IMR-90 (cell line): ENCODE results near the gene PDXDC1. TPM values are rescaled to one million over a fixed set of nuclear protein-coding genes. Genes with fewer than 3 reads are reported as not detected.
"Not testable (repeated sequence)": the region's sequence is repeated elsewhere in the genome, so short reads cannot be mapped to it uniquely, and the experiment has no call there.

Source experiments
- ATAC-seq: fragments of 200-7000 bp; cut with Tn5 transposase; 2 replicates; pipeline ENCODE4 v1.9.1; 2020; ENCODE audit warnings: low read depth, mild to moderate bottlenecking, moderate library complexity
- BruUV-seq: library from RNA; stranded (reverse); fragments of 400-500 nt; replicated peaks from 2 replicates; lab custom pipeline; 2021; lab: Mats Ljungman, UMichigan
- CTCF ChIA-PET: fragments of 300-600 bp; formaldehyde crosslinking; extraction: SDS; loops from one replicate; lab custom pipeline; 2021; ENCODE audit warnings: antibody characterized with exemption; lab: Yijun Ruan, JAX
- POLR2A ChIA-PET: fragments of 300-600 bp; sonication (Branson Sonifier 250); formaldehyde crosslinking; loops from one replicate; lab custom pipeline; 2022; ENCODE audit warnings: antibody characterized with exemption; ENCODE audit not compliant: unreplicated experiment; lab: Charles Lee
- DNase-seq: peaks from one replicate; pipeline ENCODE4 v3.0.0; 2013
- H2AFZ ChIP-seq: replicated peaks from 2 replicates; pipeline ENCODE3; 2013; ENCODE audit warnings: low read length, mild to moderate bottlenecking; ENCODE audit not compliant: poor library complexity
- H2AK5ac ChIP-seq: 2 replicates; pipeline ENCODE4 v1.6.1; 2013; ENCODE audit warnings: low read depth, low read length, inconsistent platforms
- H2AK9ac ChIP-seq: replicated peaks from 2 replicates; pipeline ENCODE3; 2013; ENCODE audit warnings: mild to moderate bottlenecking, low read depth, low read length, moderate library complexity; ENCODE audit not compliant: poor library complexity
- H2BK120ac ChIP-seq: 2 replicates; pipeline ENCODE4 v1.6.1; 2013; ENCODE audit warnings: low read depth, low read length, inconsistent platforms
- H2BK15ac ChIP-seq: 3 replicates; pipeline ENCODE4 v1.6.1; 2013; ENCODE audit warnings: low read depth, low read length, inconsistent platforms
- H2BK20ac ChIP-seq: 2 replicates; pipeline ENCODE4 v1.6.1; 2013; ENCODE audit warnings: low read depth, mild to moderate bottlenecking, inconsistent platforms, low read length, moderate library complexity
- H2BK5ac ChIP-seq: 2 replicates; pipeline ENCODE4 v1.6.1; 2013; ENCODE audit warnings: mild to moderate bottlenecking, low read depth, low read length, inconsistent platforms; ENCODE audit not compliant: poor library complexity, severe bottlenecking
- H3K14ac ChIP-seq: replicated peaks from 2 replicates; pipeline ENCODE4 v1.6.1; 2013; ENCODE audit warnings: low read depth, low read length, inconsistent platforms
- H3K18ac ChIP-seq: 2 replicates; pipeline ENCODE4 v1.6.1; 2013; ENCODE audit warnings: low read depth, low read length, control low read depth
- H3K23ac ChIP-seq: 2 replicates; pipeline ENCODE4 v1.6.1; 2013; ENCODE audit warnings: low read depth, low read length, inconsistent platforms
- H3K27ac ChIP-seq: 2 replicates; pipeline ENCODE4 v1.5.1; 2013; ENCODE audit warnings: mild to moderate bottlenecking, control low read depth, low read length; ENCODE audit not compliant: insufficient read depth
- H3K27me3 ChIP-seq: 2 replicates; pipeline ENCODE4 v1.6.1; 2013; ENCODE audit warnings: low read length; ENCODE audit not compliant: control insufficient read depth, insufficient read depth
- H3K36me3 ChIP-seq: 2 replicates; pipeline ENCODE4 v1.6.1; 2013; ENCODE audit warnings: low read length, mixed read lengths; ENCODE audit not compliant: control insufficient read depth, insufficient read depth
- H3K4ac ChIP-seq: 2 replicates; pipeline ENCODE4 v1.6.1; 2013; ENCODE audit warnings: low read depth, low read length, inconsistent platforms
- H3K4me1 ChIP-seq: 2 replicates; pipeline ENCODE4 v1.6.1; 2013; ENCODE audit warnings: low read length, mixed read lengths; ENCODE audit not compliant: control insufficient read depth, insufficient read depth
- H3K4me2 ChIP-seq: 2 replicates; pipeline ENCODE4 v1.6.1; 2013; ENCODE audit warnings: low read depth, mild to moderate bottlenecking, control low read depth, low read length, moderate library complexity
- H3K4me3 ChIP-seq: 2 replicates; pipeline ENCODE4 v1.5.1; 2013; ENCODE audit warnings: low read depth, mild to moderate bottlenecking, control low read depth, low read length, moderate library complexity; ENCODE audit not compliant: insufficient read depth
- H3K56ac ChIP-seq: 2 replicates; pipeline ENCODE4 v1.6.1; 2013; ENCODE audit warnings: low read length, inconsistent platforms; ENCODE audit not compliant: insufficient read depth; ENCODE audit errors: extremely low read depth
- H3K79me1 ChIP-seq, 2 experiments: 2 replicates each; pipeline ENCODE4 v1.6.1; 2013; ENCODE audit warnings: low read length in 2 of 2, inconsistent platforms in 1 of 2, low read depth in 1 of 2
- H3K9ac ChIP-seq: 2 replicates; pipeline ENCODE4 v1.6.1; 2013; ENCODE audit warnings: low read depth, low read length, control low read depth
- H3K9me1 ChIP-seq: 2 replicates; pipeline ENCODE4 v1.6.1; 2013; ENCODE audit warnings: low read length, inconsistent platforms; ENCODE audit not compliant: insufficient read depth
- H3K9me3 ChIP-seq: 2 replicates; pipeline ENCODE4 v1.6.1; 2013; ENCODE audit warnings: low read length; ENCODE audit not compliant: control insufficient read depth, insufficient read depth
- H4K20me1 ChIP-seq: 2 replicates; pipeline ENCODE4 v1.6.1; 2013; ENCODE audit warnings: low read length, inconsistent platforms; ENCODE audit not compliant: insufficient read depth
- H4K5ac ChIP-seq: 2 replicates; pipeline ENCODE4 v1.6.1; 2013; ENCODE audit warnings: mild to moderate bottlenecking, low read depth, low read length, control low read depth
- H4K8ac ChIP-seq, 2 experiments: 2 replicates each; pipeline ENCODE4 v1.6.1; 2013; ENCODE audit warnings: low read depth in 2 of 2, low read length in 2 of 2, control low read depth in 1 of 2, inconsistent platforms in 1 of 2
- H4K91ac ChIP-seq: 2 replicates; pipeline ENCODE4 v1.6.1; 2013; ENCODE audit warnings: low read depth, low read length, inconsistent platforms; ENCODE audit not compliant: insufficient read depth
- WGBS, 2 experiments: methylation state at CpG; one replicate each; pipeline versions ENCODE4 v1.1.5 to v1.1.7; 2013; ENCODE audit warnings: missing lambda C conversion rate in 2 of 2; ENCODE audit not compliant: insufficient read length in 1 of 2; ENCODE audit errors: extremely low coverage in 2 of 2; 5-methylcytosine and 5-hydroxymethylcytosine counted together
- dilution Hi-C: fragments of 300-500 bp; cut with HindIII; formaldehyde crosslinking; loops from one replicate; pipeline ENCODE4 v1.14.3; 2018; ENCODE audit warnings: low sequenced_read_pairs; ENCODE audit not compliant: unreplicated experiment
- in situ Hi-C: fragments of 300-500 bp; cut with MboI; formaldehyde crosslinking; loops from 3 replicates; pipeline ENCODE4 v1.14.3; 2019; ENCODE audit warnings: low sequenced_read_pairs, inconsistent platforms, mixed read lengths
- intact Hi-C: fragments of 100-400 bp; cut with micrococcal nuclease; formaldehyde crosslinking; loops from 2 replicates; pipeline ENCODE4 v1.10.0; 2022
- polyA plus RNA-seq, 3 experiments: library from polyadenylated mRNA; depleted of rRNA; stranded (reverse); fragments of >200 nt; gene quantifications; 2 replicates each; pipeline ENCODE4 v1.2.3, GENCODE V29; 2012; ENCODE audit warnings: low replicate concordance in 1 of 3
- total RNA-seq: library from RNA; depleted of rRNA; stranded (reverse); fragments of >200 nt; gene quantifications from 2 replicates; pipeline ENCODE4 v1.2.3, GENCODE V29; 2012

The PDXDC1 gene
- total and polyA plus RNA-seq, 2 of the 4 experiments (the other 2 are of a cell fraction), result 68.7 to 117 TPM

- H3K9me1 ChIP-seq, CTCF ChIA-PET, intact Hi-C loops, H3K79me1 ChIP-seq, H2BK15ac ChIP-seq, ATAC-seq, H2AFZ ChIP-seq, H3K4me1 ChIP-seq, H2BK20ac ChIP-seq, H2BK120ac ChIP-seq, H3K18ac ChIP-seq, H4K5ac ChIP-seq, in situ Hi-C loops, H3K4me2 ChIP-seq, H3K27ac ChIP-seq, H3K27me3 ChIP-seq, dilution Hi-C loops, H3K56ac ChIP-seq, H4K8ac ChIP-seq, H4K91ac ChIP-seq, H3K4me3 ChIP-seq, H3K9ac ChIP-seq, H4K20me1 ChIP-seq, H2BK5ac ChIP-seq, H3K4ac ChIP-seq, H3K36me3 ChIP-seq, POLR2A ChIA-PET, H3K9me3 ChIP-seq, H2AK5ac ChIP-seq, DNase-seq, H2AK9ac ChIP-seq, H3K14ac ChIP-seq, H3K23ac ChIP-seq: not testable (repeated sequence)
- BruUV-seq, result TSS peak; percentile 61
- no CpG with 5 or more reads among the region's 25 CpGs for WGBS, 2 experiments
Measured at GRCh38 chr16:14930246-14930645, 44.6 kb upstream of the PDXDC1 start.

DNA sequence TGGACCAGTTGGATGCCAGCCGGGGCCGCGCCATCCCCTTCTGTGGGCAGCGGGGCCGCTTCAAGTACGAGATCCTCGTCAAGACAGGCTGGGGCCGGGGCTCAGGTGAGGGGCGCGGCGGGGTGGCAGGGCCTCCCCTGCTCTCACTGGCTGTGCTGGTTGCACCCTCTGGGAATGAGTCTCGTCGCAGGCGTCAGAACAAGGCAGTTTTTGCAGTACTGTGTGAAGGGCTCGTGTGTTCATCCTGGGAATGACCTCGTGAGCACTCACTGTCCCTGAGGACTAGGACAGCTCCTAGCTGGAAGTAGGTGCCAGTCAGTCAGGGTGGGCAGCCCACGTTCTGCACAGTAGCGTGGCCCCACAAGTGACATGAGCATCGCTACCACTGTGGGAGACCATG lies 43.9 kb upstream of the PDXDC1 start:
- H4K20me1 ChIP-seq, ATAC-seq, DNase-seq, H3K4me3 ChIP-seq, H3K9me3 ChIP-seq, CTCF ChIA-PET, H3K4ac ChIP-seq, H2BK15ac ChIP-seq, dilution Hi-C loops, H2BK5ac ChIP-seq, H3K27me3 ChIP-seq, H2BK20ac ChIP-seq, H3K56ac ChIP-seq, H3K9ac ChIP-seq, in situ Hi-C loops, intact Hi-C loops, H3K36me3 ChIP-seq, H2AK5ac ChIP-seq, H3K18ac ChIP-seq, H3K9me1 ChIP-seq, H3K79me1 ChIP-seq, H2BK120ac ChIP-seq, H3K14ac ChIP-seq, H3K4me2 ChIP-seq, H3K23ac ChIP-seq, H4K91ac ChIP-seq, H4K5ac ChIP-seq, H3K4me1 ChIP-seq, POLR2A ChIA-PET, H2AFZ ChIP-seq, BruUV-seq, H2AK9ac ChIP-seq, H4K8ac ChIP-seq, H3K27ac ChIP-seq: not testable (repeated sequence)
- no CpG with 5 or more reads among the region's 19 CpGs for WGBS, 2 experiments
